Measurements from ENCODE around the gene SURF6. TPM values are rescaled to one million over a fixed set of nuclear protein-coding genes. Genes with fewer than 3 reads are reported as not detected.
"Not testable (repeated sequence)": the region's sequence is repeated elsewhere in the genome, so short reads cannot be mapped to it uniquely, and the experiment has no call there.

Gene SURF6
- polyA plus RNA-seq, 1 experiment: 6.2 TPM

- DNase-seq (ENCODE audit: low read depth, low spot score): no peak
- Histone ChIP-seq H3K9me3 (ENCODE audit: control insufficient read depth, insufficient read depth, low read length) (no peaks in the 10 kb centered on the region), H3K27me3 (ENCODE audit: control insufficient read depth, insufficient read depth, low read length) (no peaks in the 10 kb centered on the region), H3K27ac (ENCODE audit: low read depth, low read length) (no peak overlapping the region), H3K4me3 (ENCODE audit: low read depth, low read length) (no peak overlapping the region)
- TF ChIP-seq CTCF (IDR thresholded peaks at IDR 0.05; ENCODE audit: low read depth, low read length): no peak
- CTCF ChIA-PET: interaction anchor here (1.2 kb wide), 1 partner anchor 12 kb away, joined by 4 read pairs; no protein-coding TSS in a partner anchor
- POLR2A ChIA-PET: no interaction called here
These were observed 5.5 kb upstream of the SURF6 start for GRCh38 chr9:133341369-133342068.

- POLR2A ChIA-PET: no interaction called here
- no peaks in the 10 kb centered on the region for H3K27me3 ChIP-seq (ENCODE audit: control insufficient read depth, insufficient read depth, low read length)
- TF ChIP-seq CTCF (IDR thresholded peaks at IDR 0.05; ENCODE audit: low read depth, low read length): no peak
- no peak overlapping the region for H3K27ac ChIP-seq (ENCODE audit: low read depth, low read length)
- no peak overlapping the region for H3K4me3 ChIP-seq (ENCODE audit: low read depth, low read length)
- CTCF ChIA-PET: no interaction called here
- no peak for DNase-seq (ENCODE audit: low read depth, low spot score)
- H3K9me3 ChIP-seq (ENCODE audit: control insufficient read depth, insufficient read depth, low read length): no peaks in the 10 kb centered on the region
These were observed 4.9 kb upstream of the SURF6 start for GRCh38 chr9:133340916-133341315.

- Histone ChIP-seq H3K27me3 (ENCODE audit: control insufficient read depth, insufficient read depth, low read length) (no peaks in the 10 kb centered on the region), H3K4me3 (ENCODE audit: low read depth, low read length) (no peak overlapping the region), H3K9me3 (ENCODE audit: control insufficient read depth, insufficient read depth, low read length) (no peaks in the 10 kb centered on the region), H3K27ac (ENCODE audit: low read depth, low read length) (no peak overlapping the region)
- TF ChIP-seq CTCF (IDR thresholded peaks at IDR 0.05; ENCODE audit: low read depth, low read length): no peak
- ChIA-PET POLR2A (no interaction called here), CTCF (no interaction called here)
- no peak for DNase-seq (ENCODE audit: low read depth, low spot score)
These were observed 4.3 kb upstream of the SURF6 start for GRCh38 chr9:133340256-133340655.

- H3K9me3 ChIP-seq (ENCODE audit: control insufficient read depth, insufficient read depth, low read length): no peaks in the 10 kb centered on the region
- H3K27ac ChIP-seq (ENCODE audit: low read depth, low read length): no peak overlapping the region
- H3K4me3 ChIP-seq (ENCODE audit: low read depth, low read length): no peak overlapping the region
- H3K27me3 ChIP-seq (ENCODE audit: control insufficient read depth, insufficient read depth, low read length): no peaks in the 10 kb centered on the region
- DNase-seq (ENCODE audit: low read depth, low spot score): no peak
- ChIA-PET POLR2A (interaction anchor here (1.6 kb wide), 1 partner anchor 14 kb away, joined by 3 read pairs; no protein-coding TSS in a partner anchor), CTCF (interaction anchor here (1.1 kb wide), 1 partner anchor 147 kb away, joined by 3 read pairs; no protein-coding TSS in a partner anchor)
- TF ChIP-seq CTCF (IDR thresholded peaks at IDR 0.05; ENCODE audit: low read depth, low read length): no peak
These were observed 3.7 kb upstream of the SURF6 start for GRCh38 chr9:133339641-133340040.

- not testable (repeated sequence) for H3K27ac ChIP-seq (ENCODE audit: low read depth, low read length); DNase-seq (ENCODE audit: low read depth, low spot score); H3K27me3 ChIP-seq (ENCODE audit: control insufficient read depth, insufficient read depth, low read length); H3K9me3 ChIP-seq (ENCODE audit: control insufficient read depth, insufficient read depth, low read length)
- CTCF ChIA-PET: interaction anchor here (0.5 to 1.2 kb wide), 4 partner anchors 147 to 175 kb away, joined by 3 to 5 read pairs (median 3); no protein-coding TSS in a partner anchor
- POLR2A ChIA-PET: interaction anchor here (0.8 to 1.1 kb wide), 2 partner anchors 9 to 13 kb away, joined by 3 to 5 read pairs; partner anchors contain the start of genes MED22 and RPL7A
- peak overlapping the region; percentile 98 for H3K4me3 ChIP-seq (ENCODE audit: low read depth, low read length)
These were observed 1.1 kb downstream of the SURF6 start for GRCh38 chr9:133334888-133335287.

All from AG04450 (cell line).